ENCODE results near the gene NCOA5. TPM values are rescaled to one million over a fixed set of nuclear protein-coding genes. Genes with fewer than 3 reads are reported as not detected.
A peak's percentile ranks its signal among the peaks of the same experiment; 100 is the strongest.

Gene NCOA5
- total RNA-seq, 1 donor from 2014 or later = 40.2 TPM

DNA sequence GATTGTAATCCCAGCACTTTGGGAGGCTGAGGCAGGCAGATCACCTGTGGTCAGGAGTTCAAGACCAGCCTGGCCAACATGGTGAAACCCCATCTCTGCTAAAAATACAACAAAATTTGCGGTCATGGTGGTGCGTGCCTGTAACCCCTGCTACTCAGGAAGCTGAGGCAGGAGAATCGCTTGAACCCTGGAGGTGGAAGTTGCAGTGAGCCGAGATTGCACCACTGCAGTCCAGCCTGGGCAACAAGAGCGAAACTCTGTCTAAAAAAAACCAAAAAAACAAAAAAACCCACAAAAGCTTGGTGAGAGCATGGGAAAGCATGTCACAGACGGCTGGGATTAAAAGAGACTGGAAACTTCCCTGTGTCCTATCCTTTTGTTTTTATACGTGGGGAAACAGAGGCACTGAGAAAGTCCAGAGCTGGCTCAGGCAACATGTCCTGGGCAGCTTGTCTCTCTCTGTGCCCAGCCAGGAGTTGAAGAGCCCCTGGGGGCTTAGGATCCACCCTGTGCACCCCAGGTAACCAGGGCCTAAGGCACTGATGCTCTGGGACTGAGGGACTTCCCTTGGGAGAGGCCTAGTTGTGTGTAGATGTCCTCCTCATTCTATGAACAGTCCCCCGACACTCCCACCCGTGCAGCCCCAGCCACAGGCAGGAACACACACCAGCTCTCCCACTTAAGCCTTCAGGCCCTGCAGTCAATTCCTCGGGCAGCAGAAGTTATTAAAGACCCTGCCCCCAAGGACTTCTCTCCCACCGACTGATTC lies 44.3 kb upstream of the NCOA5 start:
- H3K4me3 Mint-ChIP-seq = no peak overlapping the region
- H3K27me3 Mint-ChIP-seq (ENCODE audit: low read depth) = peaks cover 74% of the 10 kb centered on the region
- no peaks in the 10 kb centered on the region for H3K4me1 Mint-ChIP-seq
- H3K9me3 Mint-ChIP-seq = no peaks in the 10 kb centered on the region
- TF ChIP-seq, protein P1, sequence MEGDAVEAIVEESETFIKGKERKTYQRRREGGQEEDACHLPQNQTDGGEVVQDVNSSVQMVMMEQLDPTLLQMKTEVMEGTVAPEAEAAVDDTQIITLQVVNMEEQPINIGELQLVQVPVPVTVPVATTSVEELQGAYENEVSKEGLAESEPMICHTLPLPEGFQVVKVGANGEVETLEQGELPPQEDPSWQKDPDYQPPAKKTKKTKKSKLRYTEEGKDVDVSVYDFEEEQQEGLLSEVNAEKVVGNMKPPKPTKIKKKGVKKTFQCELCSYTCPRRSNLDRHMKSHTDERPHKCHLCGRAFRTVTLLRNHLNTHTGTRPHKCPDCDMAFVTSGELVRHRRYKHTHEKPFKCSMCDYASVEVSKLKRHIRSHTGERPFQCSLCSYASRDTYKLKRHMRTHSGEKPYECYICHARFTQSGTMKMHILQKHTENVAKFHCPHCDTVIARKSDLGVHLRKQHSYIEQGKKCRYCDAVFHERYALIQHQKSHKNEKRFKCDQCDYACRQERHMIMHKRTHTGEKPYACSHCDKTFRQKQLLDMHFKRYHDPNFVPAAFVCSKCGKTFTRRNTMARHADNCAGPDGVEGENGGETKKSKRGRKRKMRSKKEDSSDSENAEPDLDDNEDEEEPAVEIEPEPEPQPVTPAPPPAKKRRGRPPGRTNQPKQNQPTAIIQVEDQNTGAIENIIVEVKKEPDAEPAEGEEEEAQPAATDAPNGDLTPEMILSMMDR (IDR thresholded peaks at IDR 0.05; ENCODE audit: unreplicated experiment) = no peak
- H3K27ac Mint-ChIP-seq = no peak overlapping the region
- H3K36me3 Mint-ChIP-seq = no peaks in the 10 kb centered on the region
- DNase-seq (ENCODE audit: low spot score in 2 of 2, unreplicated experiment in 2 of 2) = no peak

DNA sequence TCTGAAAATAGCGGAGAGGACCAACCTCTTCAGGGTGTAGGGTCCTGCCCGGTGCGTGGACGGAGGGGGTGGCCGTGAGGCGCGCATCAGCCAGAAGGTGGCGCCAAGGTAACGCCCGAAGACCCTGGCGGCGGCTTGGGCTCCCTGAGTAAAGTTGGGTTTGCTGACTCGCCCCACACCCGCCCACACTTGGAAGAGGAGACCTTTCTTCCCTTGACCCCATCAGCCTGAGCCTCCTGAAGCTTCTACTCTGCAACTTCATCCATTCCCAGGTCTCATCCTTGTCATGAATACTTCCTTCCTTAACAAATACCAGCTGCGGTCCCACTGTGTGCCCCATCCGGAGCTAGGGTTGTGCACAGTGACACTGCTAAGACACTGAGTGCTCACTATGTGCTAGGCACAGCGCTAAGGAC lies 43.0 kb upstream of the NCOA5 start:
- Mint-ChIP-seq H3K27me3 (ENCODE audit: low read depth) (peaks cover 81% of the 10 kb centered on the region), H3K9me3 (no peaks in the 10 kb centered on the region), H3K36me3 (no peaks in the 10 kb centered on the region), H3K4me3 (no peak overlapping the region), H3K4me1 (no peaks in the 10 kb centered on the region), H3K27ac (no peak overlapping the region)
- DNase-seq (ENCODE audit: low spot score in 2 of 2, unreplicated experiment in 2 of 2) = peak; percentile 64 to 85
- TF ChIP-seq, protein P1 (IDR thresholded peaks at IDR 0.05; ENCODE audit: unreplicated experiment) = peak; percentile 76

DNA sequence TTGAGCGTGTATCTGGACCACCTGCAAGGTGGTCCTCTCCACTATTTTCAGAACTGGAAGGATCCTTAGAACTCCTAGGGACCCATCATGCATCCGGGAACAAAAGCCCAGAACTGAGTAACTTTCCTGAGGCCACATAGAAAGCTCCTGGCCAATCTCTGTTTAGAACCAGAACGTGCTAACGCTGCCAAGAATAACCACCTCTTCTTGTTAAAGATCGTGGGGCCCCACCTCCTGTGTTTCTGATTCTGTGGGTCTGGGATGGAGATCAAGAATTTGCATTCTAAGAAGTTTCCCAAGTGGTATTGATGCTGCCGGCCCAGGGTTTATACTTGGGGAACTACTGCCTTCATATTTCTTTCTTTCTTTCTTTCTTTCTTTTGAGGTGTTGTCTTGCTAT lies 41.6 kb upstream of the NCOA5 start:
- Mint-ChIP-seq H3K27ac (no peak overlapping the region), H3K4me3 (no peak overlapping the region), H3K9me3 (no peaks in the 10 kb centered on the region), H3K27me3 (ENCODE audit: low read depth) (peaks cover 78% of the 10 kb centered on the region), H3K4me1 (no peaks in the 10 kb centered on the region), H3K36me3 (no peaks in the 10 kb centered on the region)
- TF ChIP-seq, protein P1 (IDR thresholded peaks at IDR 0.05; ENCODE audit: unreplicated experiment) = no peak
- DNase-seq (ENCODE audit: low spot score in 2 of 2, unreplicated experiment in 2 of 2) = no peak

DNA sequence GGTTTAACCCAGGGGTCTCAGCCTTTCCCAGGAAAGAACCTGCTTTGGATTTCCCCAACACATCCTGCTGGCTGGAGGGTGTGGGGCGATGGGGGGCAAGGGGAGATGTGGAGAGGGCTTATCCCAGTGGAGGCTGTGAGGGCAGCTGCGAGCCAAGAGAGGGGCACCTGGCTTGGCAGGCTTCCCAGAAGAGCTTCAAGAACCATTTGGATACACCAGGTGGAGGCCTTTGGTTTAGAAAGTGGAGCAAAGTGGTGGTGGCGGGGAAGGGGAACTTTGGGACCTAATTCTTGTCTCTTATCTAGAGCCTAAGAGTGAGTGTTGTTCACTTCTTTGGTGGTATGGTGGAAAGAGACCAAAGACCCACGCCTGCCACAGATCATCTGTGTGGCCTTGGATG lies 40.8 kb upstream of the NCOA5 start:
- Mint-ChIP-seq H3K36me3 (no peaks in the 10 kb centered on the region), H3K27me3 (ENCODE audit: low read depth) (peaks cover 72% of the 10 kb centered on the region), H3K4me1 (no peaks in the 10 kb centered on the region), H3K4me3 (no peak overlapping the region), H3K9me3 (no peaks in the 10 kb centered on the region), H3K27ac (no peak overlapping the region)
- TF ChIP-seq, protein P1 (IDR thresholded peaks at IDR 0.05; ENCODE audit: unreplicated experiment) = no peak
- DNase-seq (ENCODE audit: low spot score in 2 of 2, unreplicated experiment in 2 of 2) = no peak

DNA sequence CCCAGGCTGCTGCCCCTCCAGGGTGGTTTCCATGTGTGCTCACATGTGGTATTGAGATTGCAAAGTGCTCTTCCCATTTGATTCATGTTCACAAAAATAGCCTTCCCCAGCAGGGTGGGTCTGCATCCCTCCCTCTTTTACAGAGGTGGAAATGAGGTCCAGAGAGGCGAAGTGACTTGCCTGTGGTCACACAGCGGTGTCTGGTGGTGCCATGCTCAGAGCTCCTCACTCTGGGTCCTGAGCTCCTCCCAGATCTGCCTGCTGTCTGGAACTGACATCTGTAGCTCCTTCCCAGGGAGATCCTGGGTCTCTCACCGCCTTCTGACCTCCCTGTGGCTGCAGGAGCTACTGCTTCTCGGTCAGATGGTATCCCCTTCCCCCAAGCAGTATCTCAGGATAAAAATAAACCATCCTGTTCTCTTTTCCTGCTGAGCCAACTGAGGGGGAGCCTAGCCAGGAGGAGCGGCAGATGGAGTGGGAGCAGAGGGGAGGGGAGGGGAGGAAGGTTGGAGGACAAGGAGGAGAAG lies 40.3 kb upstream of the NCOA5 start:
- H3K4me3 Mint-ChIP-seq = no peak overlapping the region
- peaks cover 68% of the 10 kb centered on the region for H3K27me3 Mint-ChIP-seq (ENCODE audit: low read depth)
- no peaks in the 10 kb centered on the region for H3K9me3 Mint-ChIP-seq
- no peaks in the 10 kb centered on the region for H3K4me1 Mint-ChIP-seq
- no peak overlapping the region for H3K27ac Mint-ChIP-seq
- no peak for DNase-seq (ENCODE audit: low spot score in 2 of 2, unreplicated experiment in 2 of 2)
- TF ChIP-seq, protein P1 (IDR thresholded peaks at IDR 0.05; ENCODE audit: unreplicated experiment) = no peak
- H3K36me3 Mint-ChIP-seq = no peaks in the 10 kb centered on the region
